Vagina (tissue), 2 donors: ENCODE data around the gene CACNA1C.

Experiments
- CTCF ChIP-seq, 3 experiments: fragments of 450-650 bp in 2 of 3; fragments of 200-600 bp in 1 of 3; sonication (generic) in 1 of 3; IDR thresholded peaks; one replicate each; pipeline ENCODE4 v1.5.1; 2017 to 2019; ENCODE audit warnings: antibody characterized with exemption in 3 of 3, mild to moderate bottlenecking in 2 of 3, moderate library complexity in 2 of 3
- POLR2A ChIP-seq, 2 donors: fragments of 450-650 bp; IDR thresholded peaks; one replicate each; pipeline ENCODE4 v1.6.1; 2017; ENCODE audit warnings: antibody characterized with exemption in 2 of 2, mild to moderate bottlenecking in 2 of 2, moderate library complexity in 2 of 2
- POLR2AphosphoS5 ChIP-seq, 2 donors: sonication (generic); formaldehyde crosslinking; IDR thresholded peaks; one replicate each; pipeline ENCODE4 v1.9.0; 2017; ENCODE audit warnings: antibody characterized with exemption in 2 of 2, mild to moderate bottlenecking in 2 of 2, low read depth in 1 of 2; ENCODE audit not compliant: insufficient read depth in 1 of 2

GRCh38 chr12:2319737-2320506, 267.1 kb downstream of the CACNA1C start:
- TF ChIP-seq CTCF (IDR thresholded peaks at IDR 0.05) (no peak), POLR2AphosphoS5 (IDR thresholded peaks at IDR 0.05; ENCODE audit: insufficient read depth in 1 of 2, low read depth in 1 of 2) (no peak), POLR2A (IDR thresholded peaks at IDR 0.05) (no peak)
